H9 (cell line): ENCODE measurements around the gene BCL2L1. TPM values are rescaled to one million over a fixed set of nuclear protein-coding genes. Genes with fewer than 3 reads are reported as not detected.
A peak's percentile ranks its signal among the peaks of the same experiment; 100 is the strongest.

Experiments
- DNase-seq: peaks from one replicate; pipeline ENCODE4 v3.0.0-alpha.2; 2017
- H2AFZ ChIP-seq: one replicate; pipeline ENCODE4 v1.6.1; 2013; ENCODE audit warnings: mild to moderate bottlenecking, low read length, control low read depth, moderate library complexity
- H2AK5ac ChIP-seq: 2 replicates; pipeline ENCODE4 v1.6.1; 2013; ENCODE audit warnings: low read length, control low read depth, mixed read lengths; ENCODE audit not compliant: insufficient read length
- H2BK120ac ChIP-seq: one replicate; pipeline ENCODE4 v1.6.1; 2013; ENCODE audit warnings: low read depth, mild to moderate bottlenecking, low read length, control low read depth, inconsistent platforms; ENCODE audit not compliant: poor library complexity, severe bottlenecking
- H2BK12ac ChIP-seq: 2 replicates; pipeline ENCODE4 v1.6.1; 2013; ENCODE audit warnings: low read length, control low read depth, mixed read lengths, low read depth; ENCODE audit not compliant: insufficient read length
- H2BK15ac ChIP-seq: 2 replicates; pipeline ENCODE4 v1.6.1; 2013; ENCODE audit warnings: low read depth, low read length, control low read depth
- H2BK20ac ChIP-seq: one replicate; pipeline ENCODE4 v1.6.1; 2013; ENCODE audit warnings: low read depth, mild to moderate bottlenecking, low read length, control low read depth, inconsistent platforms; ENCODE audit not compliant: poor library complexity, severe bottlenecking
- H2BK5ac ChIP-seq: 2 replicates; pipeline ENCODE4 v1.6.1; 2013; ENCODE audit warnings: low read length, control low read depth, mixed read lengths; ENCODE audit not compliant: insufficient read length
- H3K14ac ChIP-seq: 2 replicates; pipeline ENCODE4 v1.6.1; 2013; ENCODE audit warnings: low read length, control low read depth; ENCODE audit not compliant: insufficient read depth
- H3K18ac ChIP-seq: 2 replicates; pipeline ENCODE4 v1.6.1; 2013; ENCODE audit warnings: low read depth, mild to moderate bottlenecking, mixed read lengths, low read length, control low read depth; ENCODE audit not compliant: insufficient read length
- H3K23ac ChIP-seq: 2 replicates; pipeline ENCODE4 v1.6.1; 2013; ENCODE audit warnings: low read length, control low read depth, mixed read lengths, low read depth; ENCODE audit not compliant: insufficient read length
- H3K23me2 ChIP-seq: 2 replicates; pipeline ENCODE4 v1.6.1; 2013; ENCODE audit warnings: low read depth, mild to moderate bottlenecking, mixed read lengths, low read length, control low read depth; ENCODE audit not compliant: insufficient read length, poor library complexity, severe bottlenecking
- H3K27ac ChIP-seq: 2 replicates; pipeline ENCODE4 v1.5.1; 2013; ENCODE audit warnings: low read length, control low read depth, mixed read lengths, low read depth; ENCODE audit not compliant: insufficient read length
- H3K27me3 ChIP-seq: 2 replicates; pipeline ENCODE4 v1.6.1; 2013; ENCODE audit warnings: low read length, control low read depth, inconsistent platforms; ENCODE audit not compliant: insufficient read depth
- H3K4ac ChIP-seq: 2 replicates; pipeline ENCODE4 v1.6.1; 2013; ENCODE audit warnings: low read depth, mild to moderate bottlenecking, control low read depth, inconsistent platforms, low read length, moderate library complexity
- H3K4me1 ChIP-seq: 2 replicates; pipeline ENCODE4 v1.6.1; 2013; ENCODE audit warnings: low read length, control low read depth, inconsistent platforms; ENCODE audit not compliant: insufficient read depth
- H3K4me2 ChIP-seq: 2 replicates; pipeline ENCODE4 v1.6.1; 2013; ENCODE audit warnings: low read length, control low read depth, mixed read lengths; ENCODE audit not compliant: insufficient read length, insufficient read depth
- H3K56ac ChIP-seq: 2 replicates; pipeline ENCODE4 v1.6.1; 2013; ENCODE audit warnings: low read depth, mild to moderate bottlenecking, mixed read lengths, low read length, control low read depth; ENCODE audit not compliant: insufficient read length
- H3K79me1 ChIP-seq: 2 replicates; pipeline ENCODE4 v1.6.1; 2013; ENCODE audit warnings: low read depth, mild to moderate bottlenecking, moderate library complexity, low read length, control low read depth, inconsistent platforms; ENCODE audit not compliant: insufficient read depth, poor library complexity, severe bottlenecking
- H3K79me2 ChIP-seq: 2 replicates; pipeline ENCODE4 v1.6.1; 2013; ENCODE audit warnings: low read length, control low read depth, inconsistent platforms; ENCODE audit not compliant: insufficient read depth
- H3K9ac ChIP-seq: 2 replicates; pipeline ENCODE4 v1.6.1; 2013; ENCODE audit warnings: low read length, control low read depth, mixed read lengths; ENCODE audit not compliant: insufficient read length; ENCODE audit errors: extremely low read depth
- H3K9me3 ChIP-seq: one replicate; pipeline ENCODE4 v1.6.1; 2013; ENCODE audit warnings: low read depth, low read length, inconsistent platforms; ENCODE audit not compliant: control insufficient read depth
- H3T11ph ChIP-seq: one replicate; pipeline ENCODE4 v1.6.1; 2013; ENCODE audit warnings: mild to moderate bottlenecking, low read length, control low read depth, inconsistent platforms
- H4K20me1 ChIP-seq: one replicate; pipeline ENCODE4 v1.6.1; 2013; ENCODE audit not compliant: control insufficient read depth, insufficient read length, insufficient read depth
- H4K5ac ChIP-seq: 2 replicates; pipeline ENCODE4 v1.6.1; 2013; ENCODE audit warnings: low read depth, mild to moderate bottlenecking, mixed read lengths, low read length, control low read depth; ENCODE audit not compliant: insufficient read length
- H4K8ac ChIP-seq: replicated peaks from 2 replicates; pipeline ENCODE4 v1.6.1; 2013; ENCODE audit warnings: low read length, control low read depth, mixed read lengths, low read depth; ENCODE audit not compliant: insufficient read length
- H4K91ac ChIP-seq: 2 replicates; pipeline ENCODE4 v1.6.1; 2013; ENCODE audit warnings: low read depth, mild to moderate bottlenecking, moderate library complexity, mixed read lengths, low read length, control low read depth; ENCODE audit not compliant: insufficient read length
- H3K27ac Mint-ChIP-seq, 3 experiments: 2 replicates in 2 of 3; 3 replicates in 1 of 3; pipeline ENCODE4 v1.8.0; 2020 to 2021; ENCODE audit warnings: mixed read lengths in 3 of 3, mild to moderate bottlenecking in 1 of 3, moderate library complexity in 1 of 3
- H3K27me3 Mint-ChIP-seq: 2 replicates; pipeline ENCODE4 v1.8.0; 2021; ENCODE audit warnings: low read depth, mild to moderate bottlenecking, moderate library complexity, mixed read lengths
- H3K36me3 Mint-ChIP-seq, 3 experiments: 2 replicates in 2 of 3; 3 replicates in 1 of 3; pipeline ENCODE4 v1.8.0; 2020 to 2021; ENCODE audit warnings: low read depth in 3 of 3, mixed read lengths in 3 of 3; ENCODE audit not compliant: insufficient read depth in 1 of 3
- H3K4me1 Mint-ChIP-seq, 2 experiments: 2 replicates each; pipeline ENCODE4 v1.8.0; 2020; ENCODE audit warnings: mixed read lengths in 2 of 2
- H3K4me3 Mint-ChIP-seq, 2 experiments: 2 replicates in 1 of 2; 3 replicates in 1 of 2; pipeline ENCODE4 v1.8.0; 2020 to 2021; ENCODE audit warnings: mild to moderate bottlenecking in 2 of 2, mixed read lengths in 2 of 2, moderate library complexity in 1 of 2
- H3K9me3 Mint-ChIP-seq, 2 experiments: 2 replicates in 1 of 2; 3 replicates in 1 of 2; pipeline ENCODE4 v1.8.0; 2020; ENCODE audit warnings: mild to moderate bottlenecking in 2 of 2, mixed read lengths in 2 of 2, moderate library complexity in 1 of 2
- CTCF ChIP-seq: fragments of 200-600 bp; sonication (generic); conservative IDR thresholded peaks from 3 replicates; pipeline ENCODE4 v1.8.0; 2021; ENCODE audit warnings: antibody characterized with exemption, mild to moderate bottlenecking
- WGBS: extraction: QIAGEN DNeasy Blood & Tissue Kit; methylation state at CpG from one replicate; pipeline ENCODE4 v1.1.7; 2013; ENCODE audit warnings: missing lambda C conversion rate, low lambda C conversion rate, mixed read lengths; ENCODE audit not compliant: insufficient read length; ENCODE audit errors: extremely low coverage; 5-methylcytosine and 5-hydroxymethylcytosine counted together
- total RNA-seq: library from RNA; stranded (reverse); gene quantifications from 2 replicates; pipeline ENCODE4 v1.2.1, GENCODE V29; 2021

Gene BCL2L1
- total RNA-seq, 1 experiment from 2014 or later: 105 TPM

GRCh38 chr20:31679357-31680285 is 43.0 kb downstream of the BCL2L1 start:
- no peak overlapping the region for H2BK20ac ChIP-seq
- H3K4me2 ChIP-seq: no peak overlapping the region
- Mint-ChIP-seq H3K4me1 (peaks cover 29 to 44% of the 10 kb centered on the region in 2 experiments), H3K27me3 (no peaks in the 10 kb centered on the region), H3K36me3 (peaks cover 0 to 47% (median 17%) of the 10 kb centered on the region in 3 experiments; a peak in 5 of 7 replicates), H3K4me3 (no peak overlapping the region), H3K9me3 (no peaks in the 10 kb centered on the region), H3K27ac (peak overlapping the region in 2 of 3 experiments; percentile 26 to 90; a peak in 3 of 7 replicates)
- H3K23me2 ChIP-seq: no peaks in the 10 kb centered on the region
- no peak overlapping the region for H4K91ac ChIP-seq
- H3K27me3 ChIP-seq: no peaks in the 10 kb centered on the region
- H2AFZ ChIP-seq: no peak overlapping the region
- H3K18ac ChIP-seq: peak overlapping the region; percentile 27
- no peak overlapping the region for H3K4ac ChIP-seq
- no peaks in the 10 kb centered on the region for H3K79me2 ChIP-seq
- H3K4me1 ChIP-seq: no peaks in the 10 kb centered on the region
- no peak overlapping the region for H4K8ac ChIP-seq
- H3K14ac ChIP-seq: peak overlapping the region; percentile 63
- no peak overlapping the region for H2BK5ac ChIP-seq
- no peak overlapping the region for H3K23ac ChIP-seq
- DNase-seq: no peak
- no peak overlapping the region for H4K5ac ChIP-seq
- H3K27ac ChIP-seq: no peak overlapping the region
- no peaks in the 10 kb centered on the region for H3K9me3 ChIP-seq
- no peak overlapping the region for H3T11ph ChIP-seq
- H2BK15ac ChIP-seq: no peak overlapping the region
- H2BK120ac ChIP-seq: peak overlapping the region; percentile 29
- no peak overlapping the region for H3K56ac ChIP-seq
- H3K9ac ChIP-seq: no peak overlapping the region
- WGBS: no CpG with 5 or more reads among the region's 9 CpGs
- H4K20me1 ChIP-seq: no peaks in the 10 kb centered on the region
- H3K79me1 ChIP-seq: no peaks in the 10 kb centered on the region
- TF ChIP-seq CTCF: no peak
- H2AK5ac ChIP-seq: no peak overlapping the region
- H2BK12ac ChIP-seq: no peak overlapping the region
